A549 treated with ZK216348 at 1 μM for 4 hours (cell line): ENCODE results near the gene LAMC2. TPM values are rescaled to one million over a fixed set of nuclear protein-coding genes. Genes with fewer than 3 reads are reported as not detected.

Source experiments
- total RNA-seq: library from RNA; stranded (reverse); fragments of 200-300 nt; extraction: Qiagen RNA extraction; gene quantifications from 5 replicates; pipeline ENCODE4 v1.2.3, GENCODE V29; 2022; ENCODE audit warnings: low read depth

Gene LAMC2
- 20.9 to 28.8 TPM (median 22.7 TPM) in 5 replicates for total RNA-seq

DNA sequence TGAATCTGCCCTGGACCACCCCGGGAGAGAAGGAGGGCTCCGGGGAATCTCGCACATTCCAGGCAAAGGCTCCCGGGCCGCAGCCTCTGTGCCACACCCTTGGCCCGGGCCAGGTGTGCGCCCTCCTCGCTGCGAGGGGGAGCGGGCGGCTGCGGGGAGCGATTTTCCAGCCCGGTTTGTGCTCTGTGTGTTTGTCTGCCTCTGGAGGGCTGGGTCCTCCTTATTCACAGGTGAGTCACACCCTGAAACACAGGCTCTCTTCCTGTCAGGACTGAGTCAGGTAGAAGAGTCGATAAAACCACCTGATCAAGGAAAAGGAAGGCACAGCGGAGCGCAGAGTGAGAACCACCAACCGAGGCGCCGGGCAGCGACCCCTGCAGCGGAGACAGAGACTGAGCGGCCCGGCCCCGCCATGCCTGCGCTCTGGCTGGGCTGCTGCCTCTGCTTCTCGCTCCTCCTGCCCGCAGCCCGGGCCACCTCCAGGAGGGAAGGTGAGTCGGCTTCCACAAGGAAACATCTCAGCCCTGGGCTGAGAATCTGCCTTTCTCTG lies at the start of gene LAMC2:
LAMC2 (plus strand) TSS at position 324 of the 550 bp plus-strand sequence; CDS start at position 413, 89 bp downstream.

Other genes with a start within 250 kb of the LAMC2 start
- gene SHCBP1L, start 233.1 kb upstream of the LAMC2 start, total RNA-seq = not detected in 5 replicates
- gene LAMC1, start 162.8 kb upstream of the LAMC2 start, total RNA-seq = 100 to 126 TPM (median 119 TPM) in 5 replicates
- gene NMNAT2, start 232.1 kb downstream of the LAMC2 start, total RNA-seq = 0.42 to 1.5 TPM (median 0.62 TPM) in 5 replicates